ENCODE measurements around the gene EVX1. TPM values are rescaled to one million over a fixed set of nuclear protein-coding genes. Genes with fewer than 3 reads are reported as not detected.

Gene EVX1
- total and polyA plus RNA-seq, 5 donors = 0.05 TPM; not detected in 4

GRCh38 chr7:27207348-27207985, 35.1 kb upstream of the EVX1 start:
- 43% methylated on average over 7 of the region's 7 CpGs for WGBS
- DNase-seq = no peak
- no peak overlapping the region for H3K4me3 ChIP-seq (ENCODE audit: low read length)
- H3K9me3 ChIP-seq (ENCODE audit: control insufficient read depth, low read length) = no peaks in the 10 kb centered on the region
- intact Hi-C loops (cut with DNase I) = loop anchor here in 2 of 4 donors (10.0 kb wide), 2 partner anchors 717 to 807 kb away; no protein-coding TSS in a partner anchor
- H3K27ac ChIP-seq (ENCODE audit: low read length) = no peak overlapping the region
- peaks cover 2% of the 10 kb centered on the region for H3K4me1 ChIP-seq (ENCODE audit: control insufficient read depth, insufficient read depth, low read length)
- peaks cover 3% of the 10 kb centered on the region for H3K27me3 ChIP-seq (ENCODE audit: control insufficient read depth, insufficient read depth)
- ATAC-seq = no peak

GRCh38 chr7:27208998-27209397, 33.6 kb upstream of the EVX1 start:
- no peaks in the 10 kb centered on the region for H3K9me3 ChIP-seq (ENCODE audit: control insufficient read depth, low read length)
- H3K27me3 ChIP-seq (ENCODE audit: control insufficient read depth, insufficient read depth) = peaks cover 3% of the 10 kb centered on the region
- WGBS = 81% methylated on average over 4 of the region's 4 CpGs
- H3K27ac ChIP-seq (ENCODE audit: low read length) = no peak overlapping the region
- H3K4me3 ChIP-seq (ENCODE audit: low read length) = no peak overlapping the region
- intact Hi-C loops (cut with DNase I) = loop anchor here in 2 of 4 donors (10.0 kb wide), 2 partner anchors 716 to 806 kb away; no protein-coding TSS in a partner anchor
- no peak for ATAC-seq
- peaks cover 2% of the 10 kb centered on the region for H3K4me1 ChIP-seq (ENCODE audit: control insufficient read depth, insufficient read depth, low read length)
- DNase-seq = no peak

GRCh38 chr7:27209933-27210440, 32.6 kb upstream of the EVX1 start:
- ATAC-seq (no peak), DNase-seq (no peak)
- intact Hi-C loops (cut with DNase I) = loop anchor here in 3 of 4 donors (10.0 kb wide), 4 partner anchors 365 to 805 kb away; no protein-coding TSS in a partner anchor
- Histone ChIP-seq H3K4me3 (ENCODE audit: low read length) (no peak overlapping the region), H3K27me3 (ENCODE audit: control insufficient read depth, insufficient read depth) (peaks cover 3% of the 10 kb centered on the region), H3K9me3 (ENCODE audit: control insufficient read depth, low read length) (no peaks in the 10 kb centered on the region), H3K27ac (ENCODE audit: low read length) (no peak overlapping the region), H3K4me1 (ENCODE audit: control insufficient read depth, insufficient read depth, low read length) (peaks cover 2% of the 10 kb centered on the region)
- 40% methylated on average over 11 of the region's 11 CpGs for WGBS

- DNase-seq = peak in 2 of 3 donors; percentile 52 to 75
- H3K4me1 ChIP-seq (ENCODE audit: control insufficient read depth, insufficient read depth, low read length) = no peaks in the 10 kb centered on the region
- 12% methylated on average over 32 of the region's 32 CpGs for WGBS
- intact Hi-C loops (cut with DNase I) = loop anchor here in 3 of 4 donors (10.0 kb wide), 2 partner anchors 364 to 574 kb away; no protein-coding TSS in a partner anchor
- H3K4me3 ChIP-seq (ENCODE audit: low read length) = peak overlapping the region; percentile 27
- no peak overlapping the region for H3K27ac ChIP-seq (ENCODE audit: low read length)
- no peaks in the 10 kb centered on the region for H3K9me3 ChIP-seq (ENCODE audit: control insufficient read depth, low read length)
- peak; percentile 67 to 68 for ATAC-seq
- peaks cover 3% of the 10 kb centered on the region for H3K27me3 ChIP-seq (ENCODE audit: control insufficient read depth, insufficient read depth)
These were observed 32.0 kb upstream of the EVX1 start for GRCh38 chr7:27210441-27211083.

GRCh38 chr7:27211084-27211446, 31.5 kb upstream of the EVX1 start:
- H3K4me3 ChIP-seq (ENCODE audit: low read length) = no peak overlapping the region
- 84% methylated on average over 1 of the region's 1 CpG for WGBS
- H3K9me3 ChIP-seq (ENCODE audit: control insufficient read depth, low read length) = no peaks in the 10 kb centered on the region
- H3K27ac ChIP-seq (ENCODE audit: low read length) = no peak overlapping the region
- DNase-seq (no peak), ATAC-seq (no peak)
- no peaks in the 10 kb centered on the region for H3K4me1 ChIP-seq (ENCODE audit: control insufficient read depth, insufficient read depth, low read length)
- peaks cover 5% of the 10 kb centered on the region for H3K27me3 ChIP-seq (ENCODE audit: control insufficient read depth, insufficient read depth)
- intact Hi-C loops (cut with DNase I) = loop anchor here in 3 of 4 donors (10.0 kb wide), 2 partner anchors 364 to 574 kb away; no protein-coding TSS in a partner anchor

- 35% methylated on average over 3 of the region's 3 CpGs for WGBS
- DNase-seq (no peak), ATAC-seq (no peak)
- Histone ChIP-seq H3K4me3 (ENCODE audit: low read length) (no peak overlapping the region), H3K27me3 (ENCODE audit: control insufficient read depth, insufficient read depth) (peaks cover 6% of the 10 kb centered on the region), H3K9me3 (ENCODE audit: control insufficient read depth, low read length) (no peaks in the 10 kb centered on the region), H3K27ac (ENCODE audit: low read length) (no peak overlapping the region), H3K4me1 (ENCODE audit: control insufficient read depth, insufficient read depth, low read length) (no peaks in the 10 kb centered on the region)
- intact Hi-C loops (cut with DNase I) = loop anchor here in 3 of 4 donors (10.0 kb wide), 2 partner anchors 363 to 573 kb away; no protein-coding TSS in a partner anchor
These were observed 30.8 kb upstream of the EVX1 start for GRCh38 chr7:27211764-27212204.

GRCh38 chr7:27212497-27213432, 29.8 kb upstream of the EVX1 start:
- intact Hi-C loops (cut with DNase I) = loop anchor here in 3 of 4 donors (10.0 kb wide), 2 partner anchors 362 to 572 kb away; no protein-coding TSS in a partner anchor
- Histone ChIP-seq H3K9me3 (ENCODE audit: control insufficient read depth, low read length) (no peaks in the 10 kb centered on the region), H3K4me3 (ENCODE audit: low read length) (peak overlapping the region; percentile 6), H3K27me3 (ENCODE audit: control insufficient read depth, insufficient read depth) (peaks cover 6% of the 10 kb centered on the region), H3K27ac (ENCODE audit: low read length) (no peak overlapping the region), H3K4me1 (ENCODE audit: control insufficient read depth, insufficient read depth, low read length) (no peaks in the 10 kb centered on the region)
- DNase-seq = no peak
- 8% methylated on average over 52 of the region's 52 CpGs for WGBS
- peak in 1 of 2 donors; percentile 48 for ATAC-seq

GRCh38 chr7:27213433-27214238, 29.0 kb upstream of the EVX1 start:
- 36% methylated on average over 50 of the region's 50 CpGs for WGBS
- DNase-seq (no peak), ATAC-seq (peak in 1 of 2 donors; percentile 32)
- intact Hi-C loops (cut with DNase I) = loop anchor here in 3 of 4 donors (10.0 kb wide), 2 partner anchors 361 to 571 kb away; no protein-coding TSS in a partner anchor
- H3K27me3 ChIP-seq (ENCODE audit: control insufficient read depth, insufficient read depth) = peaks cover 6% of the 10 kb centered on the region
- peak overlapping the region; percentile 6 for H3K4me3 ChIP-seq (ENCODE audit: low read length)
- no peaks in the 10 kb centered on the region for H3K4me1 ChIP-seq (ENCODE audit: control insufficient read depth, insufficient read depth, low read length)
- H3K9me3 ChIP-seq (ENCODE audit: control insufficient read depth, low read length) = no peaks in the 10 kb centered on the region
- H3K27ac ChIP-seq (ENCODE audit: low read length) = no peak overlapping the region

- Histone ChIP-seq H3K9me3 (ENCODE audit: control insufficient read depth, low read length) (no peaks in the 10 kb centered on the region), H3K4me1 (ENCODE audit: control insufficient read depth, insufficient read depth, low read length) (no peaks in the 10 kb centered on the region), H3K4me3 (ENCODE audit: low read length) (no peak overlapping the region), H3K27me3 (ENCODE audit: control insufficient read depth, insufficient read depth) (peaks cover 6% of the 10 kb centered on the region), H3K27ac (ENCODE audit: low read length) (no peak overlapping the region)
- ATAC-seq (no peak), DNase-seq (no peak)
- WGBS = 61% methylated on average over 8 of the region's 8 CpGs
- intact Hi-C loops (cut with DNase I) = loop anchor here in 3 of 4 donors (10.0 kb wide), 2 partner anchors 360 to 570 kb away; no protein-coding TSS in a partner anchor
These were observed 28.2 kb upstream of the EVX1 start for GRCh38 chr7:27214239-27214950.
